SH-SY5Y (cell line): Measurements from ENCODE around the gene MTHFSD.

Experiments used
- GATA2 ChIP-seq: IDR thresholded peaks from 2 replicates; pipeline ENCODE4 v1.6.1; 2011; ENCODE audit warnings: mild to moderate bottlenecking, low read depth, low read length
- GATA3 ChIP-seq: IDR thresholded peaks from 2 replicates; pipeline ENCODE4 v1.6.1; 2011; ENCODE audit warnings: low read depth, mild to moderate bottlenecking, low read length, moderate library complexity

The MTHFSD gene

GRCh38 chr16:86577314-86577971 lies 22.4 kb upstream of the MTHFSD start:
- TF ChIP-seq GATA3 (no peak), GATA2 (no peak)

- no peak for TF ChIP-seq GATA2
- no peak for TF ChIP-seq GATA3
These were observed 21.7 kb upstream of the MTHFSD start for GRCh38 chr16:86576591-86577313.

DNA sequence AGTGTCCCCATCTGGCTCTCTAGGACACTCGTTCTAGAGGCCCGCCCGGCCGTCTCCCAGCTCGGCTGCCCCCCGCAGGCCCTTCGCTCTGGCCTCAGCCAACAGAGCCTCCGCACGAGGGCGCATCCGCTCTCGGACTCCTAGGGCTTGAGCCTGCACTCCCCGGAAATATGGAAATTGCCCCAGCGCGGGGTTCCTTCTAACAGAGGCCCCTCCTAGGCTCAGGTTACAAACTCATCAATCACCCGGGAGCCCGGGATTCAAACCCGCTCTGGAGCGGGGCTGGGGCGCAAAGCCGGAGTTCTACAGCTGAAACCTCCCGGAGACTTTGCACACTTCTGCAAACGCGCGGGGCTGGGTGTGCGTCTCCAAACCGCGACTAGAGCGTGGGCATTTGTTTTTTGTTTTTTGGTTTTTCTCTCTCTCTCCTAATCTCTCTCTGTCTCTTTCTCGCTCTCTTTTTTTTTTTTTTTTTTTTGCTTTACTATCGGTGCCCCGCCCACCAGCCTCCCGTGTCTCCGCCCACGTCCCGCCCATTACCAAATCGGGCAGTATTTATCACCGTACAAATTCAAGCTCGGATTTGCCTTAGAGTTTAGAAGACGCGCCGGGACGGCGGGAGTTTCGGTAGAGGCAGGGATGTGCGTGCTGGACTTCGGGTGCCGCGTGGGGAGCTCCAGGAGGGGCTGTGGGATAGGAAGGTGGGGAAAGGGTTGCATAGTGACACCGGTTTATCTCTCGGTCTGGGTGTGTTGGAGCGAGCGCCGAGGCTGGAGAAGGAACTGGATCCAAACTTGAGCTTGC lies 20.9 kb upstream of the MTHFSD start:
- no peak for TF ChIP-seq GATA2
- TF ChIP-seq GATA3, result no peak

GRCh38 chr16:86575095-86575685 lies 20.2 kb upstream of the MTHFSD start:
- no peak for TF ChIP-seq GATA3
- TF ChIP-seq GATA2, result no peak

GRCh38 chr16:86574646-86575045 lies 19.6 kb upstream of the MTHFSD start:
- no peak for TF ChIP-seq GATA3
- TF ChIP-seq GATA2, result no peak

DNA sequence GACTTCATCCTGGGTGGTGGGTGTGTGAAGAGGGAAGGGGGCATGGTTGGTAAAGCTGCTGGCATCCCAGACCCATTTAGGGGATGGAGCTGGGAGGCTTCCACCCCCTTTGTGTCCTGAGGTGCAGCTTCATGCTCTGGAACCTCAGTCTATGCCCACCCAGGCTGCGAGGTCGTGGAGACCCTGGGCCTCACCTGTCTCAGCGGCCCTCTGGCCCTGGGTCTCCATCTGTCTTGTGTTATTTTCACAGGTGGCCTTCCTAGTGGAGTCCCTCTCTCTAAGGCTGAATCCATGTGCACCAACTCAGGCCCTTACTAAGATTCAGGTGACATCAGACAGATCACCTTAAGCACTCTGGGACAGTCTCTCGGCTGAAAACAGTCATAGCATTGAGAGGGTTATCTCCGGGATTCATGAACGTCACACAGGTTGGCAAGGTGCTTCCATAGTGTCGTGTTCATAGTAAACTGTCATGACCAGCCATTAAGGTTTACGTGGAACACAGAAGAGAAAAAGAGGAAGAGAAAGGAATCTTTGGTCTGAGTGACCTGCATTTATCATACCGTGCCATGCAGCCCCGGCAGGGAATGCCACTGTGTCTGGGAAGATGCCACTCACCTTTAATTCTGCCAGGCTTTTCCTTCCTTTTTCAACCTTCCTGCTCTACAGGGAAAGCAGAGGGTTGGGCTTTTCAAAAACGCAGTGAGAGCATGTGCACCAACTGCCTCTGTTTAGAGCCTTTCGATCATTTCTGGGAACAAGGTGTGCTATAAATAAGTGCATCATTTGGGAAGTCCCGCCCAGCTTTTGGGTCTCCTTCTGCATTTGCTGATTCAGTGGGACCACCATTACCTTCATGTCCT lies 18.8 kb upstream of the MTHFSD start:
- no peak for TF ChIP-seq GATA2
- TF ChIP-seq GATA3, result no peak

- TF ChIP-seq GATA3 (no peak), GATA2 (no peak)
These were observed 18.2 kb upstream of the MTHFSD start for GRCh38 chr16:86573215-86573614.

GRCh38 chr16:86572606-86573005 lies 17.6 kb upstream of the MTHFSD start:
- no peak for TF ChIP-seq GATA2
- TF ChIP-seq GATA3, result no peak

- TF ChIP-seq GATA2 (no peak), GATA3 (no peak)
These were observed 17.0 kb upstream of the MTHFSD start for GRCh38 chr16:86572041-86572521.

GRCh38 chr16:86571530-86571915 lies 16.5 kb upstream of the MTHFSD start:
- TF ChIP-seq GATA2 (no peak), GATA3 (no peak)

- TF ChIP-seq GATA2, result no peak
- no peak for TF ChIP-seq GATA3
These were observed 15.8 kb upstream of the MTHFSD start for GRCh38 chr16:86570558-86571529.

- TF ChIP-seq GATA3 (no peak), GATA2 (no peak)
These were observed 14.8 kb upstream of the MTHFSD start for GRCh38 chr16:86569701-86570447.
